Cerebellar nuclear complex (tissue), 1 donor: Measurements from ENCODE around the gene STK32B.

Experiments used
- DNase-seq, 2 experiments: peaks; one replicate each; lab custom pipeline; 2025; lab: John Stamatoyannopoulos, UW

STK32B gene

DNA sequence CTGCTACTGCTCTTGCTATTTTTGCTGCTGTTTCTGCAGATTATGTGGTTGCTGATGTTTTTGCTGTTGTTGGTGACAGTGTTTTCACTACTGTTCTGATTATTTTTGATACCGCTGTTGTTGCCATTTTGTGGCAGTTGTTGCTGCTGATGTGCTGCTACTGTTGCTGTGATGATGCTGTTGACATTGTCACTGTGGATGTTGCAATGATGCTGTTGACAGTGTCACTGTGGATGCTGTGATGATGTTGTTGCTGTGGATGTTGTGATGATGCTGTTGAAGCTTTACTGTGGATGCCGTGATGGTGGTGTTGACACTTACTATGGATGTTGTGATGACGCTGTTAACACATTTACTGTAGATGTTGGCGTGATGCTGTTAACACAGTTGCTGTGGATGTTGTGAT lies 476.8 kb downstream of the STK32B start:
- DNase-seq, result no peak

- no peak for DNase-seq
These were observed 480.8 kb downstream of the STK32B start for GRCh38 chr4:5532100-5532499.

DNA sequence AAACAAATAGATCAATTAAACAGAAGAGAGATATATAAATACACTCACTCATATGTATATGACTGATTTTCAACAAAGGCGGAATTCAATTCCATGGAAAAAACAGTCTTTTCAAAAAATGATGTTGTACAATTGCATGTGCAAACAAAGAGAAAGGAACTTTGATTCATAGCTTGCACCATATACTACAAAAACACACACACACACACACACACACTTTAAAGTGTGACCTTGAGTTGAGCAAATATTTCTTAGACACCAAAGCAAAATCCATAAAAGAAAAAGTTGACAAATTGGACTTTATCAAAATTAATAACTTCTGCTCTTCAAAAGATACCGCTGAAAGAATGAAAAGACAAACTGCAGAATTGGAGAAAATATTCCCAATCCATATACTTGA lies 488.3 kb downstream of the STK32B start:
- no peak for DNase-seq

- DNase-seq, result no peak
These were observed 489.9 kb downstream of the STK32B start for GRCh38 chr4:5541169-5541568.

GRCh38 chr4:5543681-5544080 lies 492.4 kb downstream of the STK32B start:
- DNase-seq, result no peak

DNA sequence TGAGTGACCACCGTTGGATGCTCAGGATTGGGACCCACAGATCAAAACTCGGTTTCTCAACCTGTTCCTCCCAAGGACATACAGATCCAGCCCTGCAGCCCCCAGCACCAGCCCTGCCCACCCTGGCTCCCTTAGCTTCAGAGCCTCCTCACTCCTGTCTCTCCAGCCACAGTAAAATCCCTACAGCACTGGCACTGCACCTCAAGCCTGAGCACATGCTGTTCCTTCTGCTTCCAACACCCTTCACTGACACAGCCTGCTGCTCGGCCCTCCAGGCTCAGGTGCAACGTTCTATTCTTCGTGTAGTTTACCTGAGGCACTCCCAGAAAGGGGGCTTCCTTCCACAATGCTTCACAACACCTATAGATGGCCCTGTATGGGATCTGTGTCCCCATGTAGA lies 493.5 kb downstream of the STK32B start:
- no peak for DNase-seq

- no peak for DNase-seq
These were observed 494.0 kb downstream of the STK32B start for GRCh38 chr4:5545271-5545670.

GRCh38 chr4:5547651-5548249 lies 496.5 kb downstream of the STK32B start:
- DNase-seq, result no peak
